Measurements from ENCODE around the gene HIF1A. TPM values are rescaled to one million over a fixed set of nuclear protein-coding genes. Genes with fewer than 3 reads are reported as not detected.

The HIF1A gene
- total and polyA plus RNA-seq, 2 of the 8 experiments (the other 6 are each of a cell fraction or from before 2014, with no cell fraction given) = 54.8 to 175 TPM

GRCh38 chr14:61694039-61694438 is 1.3 kb upstream of the HIF1A start:
- ChIA-PET POLR2A (ENCODE audit: partially characterized antibody) (interaction anchor here (0.8 to 2.3 kb wide), 4 partner anchors 12 to 58 kb away, joined by 3 to 14 read pairs (median 6); no protein-coding TSS in a partner anchor), CTCF (ENCODE audit: partially characterized antibody) (interaction anchor here (0.9 to 1.6 kb wide), 3 partner anchors 12 to 232 kb away, joined by 3 to 4 read pairs (median 3); no protein-coding TSS in a partner anchor)
- Histone ChIP-seq H4K20me1 (replicated peaks in 1 of 2; ENCODE audit: control insufficient read depth in 1 of 2, insufficient read depth in 2 of 2, low read length in 2 of 2) (peaks cover 9 to 10% of the 10 kb centered on the region in 2 experiments), H2BK120ac (replicated peaks; ENCODE audit: low read depth, low read length) (no peak overlapping the region), H3K4me1 (replicated peaks in 1 of 4; ENCODE audit: control insufficient read depth in 3 of 4, insufficient read depth in 4 of 4, low read length in 3 of 4) (peaks cover 0 to 6% (median under 1%) of the 10 kb centered on the region in 4 experiments; a peak in 4 of 7 replicates), H3K18ac (ENCODE audit: extremely low read depth, low read length) (no peak overlapping the region), H3K9me3 (ENCODE audit: insufficient read depth in 2 of 2, low read depth in 1 of 2, low read length in 1 of 2) (no peaks in the 10 kb centered on the region), H3K23me2 (ENCODE audit: low read depth, low read length) (peaks cover 5% of the 10 kb centered on the region), H3K27ac (ENCODE audit: low read depth, low read length) (no peak overlapping the region), H3K79me1 (ENCODE audit: low read depth, low read length) (no peaks in the 10 kb centered on the region), H3K4ac (replicated peaks; ENCODE audit: insufficient read length, low read depth, low read length) (no peak overlapping the region), H2BK5ac (ENCODE audit: low read depth, low read length) (no peak overlapping the region), H3K79me2 (ENCODE audit: control insufficient read depth in 1 of 2, insufficient read depth in 2 of 2, low read length in 2 of 2) (peaks cover 30 to 33% of the 10 kb centered on the region in 2 experiments), H2BK12ac (ENCODE audit: low read depth, low read length) (no peak overlapping the region), H4K91ac (replicated peaks; ENCODE audit: insufficient read length, low read length) (no peak overlapping the region), H4K8ac (ENCODE audit: extremely low read depth, insufficient read depth, low read length) (no peak overlapping the region), H3K4me3 (ENCODE audit: extremely low read depth in 1 of 4, insufficient read depth in 2 of 4, low read depth in 3 of 4, low read length in 4 of 4) (peak overlapping the region in 1 of 4 experiments; percentile 55; a peak in 2 of 8 replicates), H3K4me2 (ENCODE audit: insufficient read depth in 1 of 2, low read depth in 2 of 2, low read length in 2 of 2) (peak overlapping the region in 1 of 2 experiments; percentile 81; a peak in 2 of 4 replicates), H2AFZ (ENCODE audit: low read length) (no peak overlapping the region), H3K14ac (ENCODE audit: insufficient read length) (no peak overlapping the region), H3K9ac (replicated peaks in 1 of 4; ENCODE audit: extremely low read depth in 1 of 4, low read depth in 3 of 4, low read length in 3 of 4) (no peak overlapping the region), H2BK15ac (ENCODE audit: low read length) (no peak overlapping the region), H3K36me3 (ENCODE audit: control insufficient read depth in 2 of 4, insufficient read depth in 4 of 4, low read length in 3 of 4) (no peaks in the 10 kb centered on the region), H2AK5ac (ENCODE audit: low read depth, low read length) (no peak overlapping the region), H4K5ac (ENCODE audit: insufficient read length, low read depth, low read length) (no peak overlapping the region), H3K27me3 (replicated peaks in 1 of 4; ENCODE audit: control insufficient read depth in 3 of 4, extremely low read depth in 1 of 4, insufficient read depth in 3 of 4, low read length in 3 of 4) (no peaks in the 10 kb centered on the region), H3K23ac (ENCODE audit: insufficient read length) (no peak overlapping the region), H3K56ac (replicated peaks; ENCODE audit: insufficient read length, low read depth, low read length) (no peak overlapping the region), H2BK20ac (ENCODE audit: low read length) (no peak overlapping the region)
- TF ChIP-seq MAX (IDR thresholded peaks at IDR 0.05) (no peak), POLR2A (IDR thresholded peaks at IDR 0.05; ENCODE audit: control extremely low read depth in 1 of 2, low read depth in 2 of 2, low read length in 2 of 2) (no peak), HDAC2 (IDR thresholded peaks at IDR 0.05; ENCODE audit: borderline replicate concordance in 1 of 2, low read depth in 2 of 2, low read length in 2 of 2) (no peak), ZNF274 (IDR thresholded peaks at IDR 0.05; ENCODE audit: borderline replicate concordance, extremely low read depth, low read length) (no peak), ATF2 (IDR thresholded peaks at IDR 0.05; ENCODE audit: low read length) (no peak), TAF7 (optimal IDR thresholded peaks at IDR 0.05; ENCODE audit: borderline replicate concordance, low read depth, low read length) (no peak), GABPA (IDR thresholded peaks at IDR 0.05; ENCODE audit: borderline replicate concordance, insufficient read depth, low read length) (no peak)
- 88% methylated on average over 6 of the region's 6 CpGs; no CpG with 5 or more reads in 1 of the 2 experiments for WGBS, 2 experiments (ENCODE audit: extremely low coverage in 1 of 2, insufficient coverage in 1 of 2, insufficient read length in 1 of 2, insufficient replicate concordance in 2 of 2, low coverage in 1 of 2, low lambda C conversion rate in 2 of 2, missing lambda C conversion rate in 1 of 2)
- no peak for FAIRE-seq
- DNase-seq (ENCODE audit: low read depth in 1 of 2, low spot score in 2 of 2) = no peak
